GM18867 (cell line): Measurements from ENCODE around the gene ZNG1B.
"Not testable (repeated sequence)": the region's sequence is repeated elsewhere in the genome, so short reads cannot be mapped to it uniquely, and the experiment has no call there.

Experiments used
- ATAC-seq: cut with Tn5 transposase; IDR thresholded peaks from one replicate; pipeline ENCODE4 v1.9.1; 2021; ENCODE audit warnings: mild to moderate bottlenecking, moderate library complexity; ENCODE audit not compliant: unreplicated experiment

The ZNG1B gene

GRCh38 chr2:113503094-113504042 lies 65.9 kb downstream of the ZNG1B start:
- ATAC-seq = peak; percentile 58

- ATAC-seq = not testable (repeated sequence)
Measured at GRCh38 chr2:113504081-113504480, 66.6 kb downstream of the ZNG1B start.

GRCh38 chr2:113507394-113508140 lies 70.1 kb downstream of the ZNG1B start:
- not testable (repeated sequence) for ATAC-seq

- ATAC-seq = not testable (repeated sequence)
Measured at GRCh38 chr2:113508187-113508586, 70.7 kb downstream of the ZNG1B start.

GRCh38 chr2:113510913-113511312 lies 73.4 kb downstream of the ZNG1B start:
- not testable (repeated sequence) for ATAC-seq

- ATAC-seq = not testable (repeated sequence)
Measured at GRCh38 chr2:113511859-113512258, 74.4 kb downstream of the ZNG1B start.

GRCh38 chr2:113515457-113515856 lies 78.0 kb downstream of the ZNG1B start:
- ATAC-seq = not testable (repeated sequence)

- ATAC-seq = not testable (repeated sequence)
Measured at GRCh38 chr2:113515995-113516394, 78.5 kb downstream of the ZNG1B start.

GRCh38 chr2:113517025-113517424 lies 79.5 kb downstream of the ZNG1B start:
- ATAC-seq = not testable (repeated sequence)

- ATAC-seq = not testable (repeated sequence)
Measured at GRCh38 chr2:113520837-113521236, 83.3 kb downstream of the ZNG1B start.

- not testable (repeated sequence) for ATAC-seq
Measured at GRCh38 chr2:113521492-113521891, 84.0 kb downstream of the ZNG1B start.

- not testable (repeated sequence) for ATAC-seq
Measured at GRCh38 chr2:113524986-113525385, 87.5 kb downstream of the ZNG1B start.

GRCh38 chr2:113527350-113528045 lies 90.0 kb downstream of the ZNG1B start:
- ATAC-seq = peak; percentile 93

GRCh38 chr2:113528126-113528525 lies 90.6 kb downstream of the ZNG1B start:
- ATAC-seq = not testable (repeated sequence)

GRCh38 chr2:113528904-113529303 lies 91.4 kb downstream of the ZNG1B start:
- not testable (repeated sequence) for ATAC-seq

GRCh38 chr2:113532991-113533390 lies 95.5 kb downstream of the ZNG1B start:
- not testable (repeated sequence) for ATAC-seq

GRCh38 chr2:113536573-113536972 lies 99.1 kb downstream of the ZNG1B start:
- ATAC-seq = not testable (repeated sequence)

GRCh38 chr2:113540834-113541203 lies 103.3 kb downstream of the ZNG1B start:
- ATAC-seq = not testable (repeated sequence)

GRCh38 chr2:113541204-113541975 lies 103.9 kb downstream of the ZNG1B start:
- not testable (repeated sequence) for ATAC-seq

- ATAC-seq = not testable (repeated sequence)
Measured at GRCh38 chr2:113541976-113542485, 104.5 kb downstream of the ZNG1B start.
